Endothelial cell of umbilical vein (primary cell): ENCODE measurements around the gene FAM219B.

Experiments
- CTCF ChIP-seq, 2 donors: IDR thresholded peaks; 1 replicate in 1 of 2; 2 replicates in 1 of 2; pipeline ENCODE4 v1.5.1; 2011; ENCODE audit warnings: low read length in 2 of 2, mild to moderate bottlenecking in 2 of 2, moderate library complexity in 2 of 2, control low read depth in 1 of 2, inconsistent platforms in 1 of 2, low read depth in 1 of 2; ENCODE audit not compliant: insufficient read depth in 1 of 2; ENCODE audit errors: extremely low read depth in 1 of 2
- EZH2 ChIP-seq: IDR thresholded peaks from 2 replicates; pipeline ENCODE4 v1.6.1; 2012; ENCODE audit warnings: borderline replicate concordance, low read depth, mild to moderate bottlenecking, moderate library complexity, low read length, inconsistent platforms; ENCODE audit not compliant: severe bottlenecking
- FOS ChIP-seq: IDR thresholded peaks from 2 replicates; pipeline ENCODE4 v1.6.1; 2011; ENCODE audit warnings: mild to moderate bottlenecking, low read length, moderate library complexity, borderline replicate concordance; ENCODE audit not compliant: insufficient read depth
- GATA2 ChIP-seq: IDR thresholded peaks from 2 replicates; pipeline ENCODE4 v1.7.0; 2011; ENCODE audit warnings: low read depth, mild to moderate bottlenecking, moderate library complexity, mixed read lengths, low read length; ENCODE audit not compliant: insufficient read length, insufficient read depth
- JUN ChIP-seq: IDR thresholded peaks from 2 replicates; pipeline ENCODE4 v1.6.1; 2011; ENCODE audit warnings: borderline replicate concordance, low read depth; ENCODE audit not compliant: insufficient read length, insufficient read depth
- POLR2A ChIP-seq: IDR thresholded peaks from 2 replicates; pipeline ENCODE4 v1.6.1; 2012; ENCODE audit warnings: low read depth, mild to moderate bottlenecking, control low read depth, low read length
- POLR2AphosphoS5 ChIP-seq: IDR thresholded peaks from 2 replicates; pipeline ENCODE4 v1.6.1; 2012; ENCODE audit warnings: low read depth, mild to moderate bottlenecking, control low read depth, low read length, moderate library complexity; ENCODE audit not compliant: insufficient read depth

GRCh38 chr15:74924525-74924924 lies 17.9 kb upstream of the FAM219B start:
- no peak for TF ChIP-seq CTCF (IDR thresholded peaks at IDR 0.05; ENCODE audit: extremely low read depth in 1 of 2, insufficient read depth in 1 of 2, low read depth in 1 of 2, low read length in 2 of 2)
- no peak for TF ChIP-seq EZH2
- TF ChIP-seq POLR2A: no peak
- no peak for TF ChIP-seq FOS
- no peak for TF ChIP-seq JUN
- TF ChIP-seq POLR2AphosphoS5: no peak
- no peak for TF ChIP-seq GATA2
